ENCODE data around the gene UBAC2.
A peak's percentile ranks its signal among the peaks of the same experiment; 100 is the strongest.

Gene UBAC2

GRCh38 chr13:99268822-99269221 lies 68.2 kb downstream of the UBAC2 start:
- Mint-ChIP-seq H3K9me3 (peaks cover 0 to 3% of the 10 kb centered on the region in 2 donors), H3K27me3 (no peaks in the 10 kb centered on the region), H3K27ac (peak overlapping the region; percentile 40), H3K4me1 (peaks cover 38 to 65% of the 10 kb centered on the region in 2 donors), H3K4me3 (no peak overlapping the region), H3K36me3 (peaks cover 27 to 41% of the 10 kb centered on the region in 2 donors)
- DNase-seq (no peak), ATAC-seq (replicated peaks) (no peak)

GRCh38 chr13:99269627-99270241 lies 69.1 kb downstream of the UBAC2 start:
- Mint-ChIP-seq H3K9me3 (peaks cover 0 to 3% of the 10 kb centered on the region in 2 donors), H3K27ac (peak overlapping the region; percentile 47), H3K27me3 (no peaks in the 10 kb centered on the region), H3K36me3 (peaks cover 29 to 45% of the 10 kb centered on the region in 2 donors), H3K4me1 (peaks cover 34 to 66% of the 10 kb centered on the region in 2 donors), H3K4me3 (no peak overlapping the region)
- ATAC-seq (replicated peaks) (peak; percentile 75 to 79), DNase-seq (peak; percentile 24)

- DNase-seq (no peak), ATAC-seq (replicated peaks) (peak; percentile 66 to 74)
- Mint-ChIP-seq H3K36me3 (peaks cover 35 to 50% of the 10 kb centered on the region in 2 donors), H3K4me1 (peaks cover 36 to 68% of the 10 kb centered on the region in 2 donors), H3K27ac (peak overlapping the region; percentile 93), H3K4me3 (peak overlapping the region; percentile 55 to 61), H3K9me3 (peaks cover 0 to 3% of the 10 kb centered on the region in 2 donors), H3K27me3 (no peaks in the 10 kb centered on the region)
These were observed 69.9 kb downstream of the UBAC2 start for GRCh38 chr13:99270518-99270917.

- no peak for DNase-seq
- Mint-ChIP-seq H3K4me1 (peaks cover 40 to 71% of the 10 kb centered on the region in 2 donors), H3K27me3 (no peaks in the 10 kb centered on the region), H3K4me3 (peak overlapping the region; percentile 43 to 61), H3K36me3 (peaks cover 37 to 54% of the 10 kb centered on the region in 2 donors), H3K9me3 (peaks cover 0 to 3% of the 10 kb centered on the region in 2 donors), H3K27ac (peak overlapping the region; percentile 93)
- no peak for ATAC-seq (replicated peaks)
These were observed 70.6 kb downstream of the UBAC2 start for GRCh38 chr13:99271249-99271648.

- Mint-ChIP-seq H3K4me3 (peak overlapping the region; percentile 32 to 39), H3K27ac (peak overlapping the region; percentile 93), H3K36me3 (peaks cover 42 to 63% of the 10 kb centered on the region in 2 donors), H3K27me3 (no peaks in the 10 kb centered on the region), H3K9me3 (peaks cover 0 to 3% of the 10 kb centered on the region in 2 donors), H3K4me1 (peaks cover 46 to 83% of the 10 kb centered on the region in 2 donors)
- ATAC-seq (replicated peaks), result no peak
- DNase-seq, result no peak
These were observed 71.8 kb downstream of the UBAC2 start for GRCh38 chr13:99272481-99272880.

GRCh38 chr13:99273128-99273527 lies 72.5 kb downstream of the UBAC2 start:
- peaks cover 0 to 3% of the 10 kb centered on the region in 2 donors for H3K9me3 Mint-ChIP-seq
- H3K27ac Mint-ChIP-seq, result peak overlapping the region; percentile 88
- H3K4me1 Mint-ChIP-seq, result peaks cover 50 to 90% of the 10 kb centered on the region in 2 donors
- no peak overlapping the region for H3K4me3 Mint-ChIP-seq
- ATAC-seq (replicated peaks) (no peak), DNase-seq (no peak)
- H3K36me3 Mint-ChIP-seq, result peaks cover 45 to 68% of the 10 kb centered on the region in 2 donors
- H3K27me3 Mint-ChIP-seq, result no peaks in the 10 kb centered on the region

- H3K4me1 Mint-ChIP-seq, result peaks cover 57 to 98% of the 10 kb centered on the region in 2 donors
- H3K36me3 Mint-ChIP-seq, result peaks cover 53 to 79% of the 10 kb centered on the region in 2 donors
- H3K4me3 Mint-ChIP-seq, result no peak overlapping the region
- ATAC-seq (replicated peaks) (no peak), DNase-seq (no peak)
- peaks cover 0 to 3% of the 10 kb centered on the region in 2 donors for H3K9me3 Mint-ChIP-seq
- no peaks in the 10 kb centered on the region for H3K27me3 Mint-ChIP-seq
- peak overlapping the region; percentile 63 for H3K27ac Mint-ChIP-seq
These were observed 74.4 kb downstream of the UBAC2 start for GRCh38 chr13:99275093-99275469.

- H3K9me3 Mint-ChIP-seq, result peaks cover 0 to 3% of the 10 kb centered on the region in 2 donors
These were observed 76.1 kb downstream of the UBAC2 start for GRCh38 chr13:99276706-99277105.

GRCh38 chr13:99277629-99278028 lies 77.0 kb downstream of the UBAC2 start:
- Mint-ChIP-seq H3K27me3 (no peaks in the 10 kb centered on the region), H3K4me3 (peak overlapping the region in 1 of 2 donors; percentile 41), H3K27ac (no peak overlapping the region), H3K36me3 (peaks cover 50 to 74% of the 10 kb centered on the region in 2 donors), H3K9me3 (peaks cover 0 to 3% of the 10 kb centered on the region in 2 donors), H3K4me1 (peaks cover 62 to 98% of the 10 kb centered on the region in 2 donors)
- ATAC-seq (replicated peaks) (no peak), DNase-seq (no peak)

More at GRCh38 chr13:99276706-99277105, 76.1 kb downstream of the UBAC2 start:
- Mint-ChIP-seq H3K4me1 (peaks cover 62 to 98% of the 10 kb centered on the region in 2 donors), H3K36me3 (peaks cover 59 to 83% of the 10 kb centered on the region in 2 donors), H3K27me3 (no peaks in the 10 kb centered on the region), H3K4me3 (no peak overlapping the region), H3K27ac (peak overlapping the region; percentile 57)
- ATAC-seq (replicated peaks), result no peak
- no peak for DNase-seq

- Mint-ChIP-seq H3K36me3 (peaks cover 46 to 68% of the 10 kb centered on the region in 2 donors), H3K4me3 (no peak overlapping the region), H3K27ac (no peak overlapping the region)
These were observed 77.5 kb downstream of the UBAC2 start for GRCh38 chr13:99278200-99278599.

GRCh38 chr13:99278843-99279242 lies 78.2 kb downstream of the UBAC2 start:
- Mint-ChIP-seq H3K4me3 (peak overlapping the region in 1 of 2 donors; percentile 23), H3K36me3 (peaks cover 40 to 62% of the 10 kb centered on the region in 2 donors), H3K4me1 (peaks cover 60 to 99% of the 10 kb centered on the region in 2 donors), H3K27me3 (no peaks in the 10 kb centered on the region), H3K27ac (peak overlapping the region; percentile 63), H3K9me3 (no peaks in the 10 kb centered on the region)
- ATAC-seq (replicated peaks) (no peak), DNase-seq (no peak)

More at GRCh38 chr13:99278200-99278599, 77.5 kb downstream of the UBAC2 start:
- no peak for DNase-seq
- no peak for ATAC-seq (replicated peaks)
- H3K9me3 Mint-ChIP-seq, result peaks cover 0 to under 1% of the 10 kb centered on the region in 2 donors
- peaks cover 65 to 99% of the 10 kb centered on the region in 2 donors for H3K4me1 Mint-ChIP-seq
- H3K27me3 Mint-ChIP-seq, result no peaks in the 10 kb centered on the region

GRCh38 chr13:99279637-99280036 lies 79.0 kb downstream of the UBAC2 start:
- Mint-ChIP-seq H3K36me3 (peaks cover 39 to 57% of the 10 kb centered on the region in 2 donors), H3K27me3 (no peaks in the 10 kb centered on the region), H3K4me1 (peaks cover 63 to 99% of the 10 kb centered on the region in 2 donors), H3K9me3 (no peaks in the 10 kb centered on the region), H3K27ac (no peak overlapping the region), H3K4me3 (no peak overlapping the region)
- ATAC-seq (replicated peaks), result no peak
- DNase-seq, result no peak

- H3K9me3 Mint-ChIP-seq, result no peaks in the 10 kb centered on the region
- peak overlapping the region in 1 of 2 donors; percentile 24 for H3K4me3 Mint-ChIP-seq
- no peaks in the 10 kb centered on the region for H3K27me3 Mint-ChIP-seq
- ATAC-seq (replicated peaks) (no peak), DNase-seq (no peak)
- H3K4me1 Mint-ChIP-seq, result peaks cover 60 to 99% of the 10 kb centered on the region in 2 donors
- H3K27ac Mint-ChIP-seq, result peak overlapping the region; percentile 60
- peaks cover 34 to 54% of the 10 kb centered on the region in 2 donors for H3K36me3 Mint-ChIP-seq
These were observed 79.5 kb downstream of the UBAC2 start for GRCh38 chr13:99280166-99280565.

GRCh38 chr13:99281811-99282263 lies 81.2 kb downstream of the UBAC2 start:
- ATAC-seq (replicated peaks) (peak; percentile 87 to 90), DNase-seq (peak; percentile 74)
- Mint-ChIP-seq H3K9me3 (no peaks in the 10 kb centered on the region), H3K27ac (peak overlapping the region; percentile 88), H3K36me3 (peaks cover 26 to 48% of the 10 kb centered on the region in 2 donors), H3K4me3 (peak overlapping the region; percentile 37 to 57), H3K27me3 (no peaks in the 10 kb centered on the region), H3K4me1 (peaks cover 54 to 99% of the 10 kb centered on the region in 2 donors)

All from stimulated activated naive B cell treated with anti-CD40 and anti-IgM and Interleukin-4, amounts not matched to agents 10 μg/mL and 1 μg/mL and 100 μg/mL, for 72 hours (primary cell).